GM18507 (cell line): ENCODE data around the gene TMEM150A.
"Not testable (repeated sequence)": the region's sequence is repeated elsewhere in the genome, so short reads cannot be mapped to it uniquely, and the experiment has no call there.

Source experiments
- DNase-seq: peaks from one replicate; pipeline ENCODE4 v3.0.0; 2011; ENCODE audit warnings: low read depth; ENCODE audit not compliant: insufficient read length; ENCODE audit errors: extremely low spot score
- FAIRE-seq: peaks from 2 replicates; lab custom pipeline; 2011; peaks lifted over from hg19 to GRCh38; lab: Jason Lieb, UNC

TMEM150A gene

GRCh38 chr2:85596026-85596333, 6.5 kb downstream of the TMEM150A start:
- DNase-seq: no peak
- FAIRE-seq: no peak

GRCh38 chr2:85595301-85596025, 7.0 kb downstream of the TMEM150A start, which contains the start of gene RNF181:
RNF181 (plus strand) TSS chr2:85595745; CDS start chr2:85595764, 19 bp downstream.
- peak; percentile 93 for DNase-seq
- FAIRE-seq: peak; percentile 99

DNA sequence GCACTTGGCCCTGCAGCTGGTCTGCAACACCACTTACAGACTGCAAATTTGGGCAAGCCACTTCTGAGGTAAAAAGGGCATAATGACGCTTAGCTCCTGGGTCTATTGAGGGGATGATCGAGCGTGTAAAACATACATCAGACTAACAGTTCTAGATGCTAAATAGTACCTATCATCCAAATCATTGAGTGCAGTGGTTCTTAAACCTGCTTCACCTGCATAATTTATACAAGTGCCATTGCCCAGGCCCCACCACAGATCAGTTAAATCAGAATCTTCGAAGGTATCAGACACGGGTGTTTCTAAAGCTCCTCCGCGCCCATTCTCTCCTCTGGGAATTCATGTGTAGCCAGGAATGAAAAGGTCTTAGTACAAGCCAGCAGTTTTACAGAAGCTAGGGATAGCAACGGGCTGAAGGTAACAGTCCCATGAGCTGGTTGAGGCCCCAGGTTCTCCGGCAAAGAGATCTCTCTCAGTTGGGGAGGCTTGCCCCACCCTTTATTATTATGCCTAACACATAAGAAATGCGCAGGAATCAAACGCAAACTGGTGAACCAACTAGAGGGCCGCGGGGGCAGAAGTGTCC, 7.7 kb downstream of the TMEM150A start:
- FAIRE-seq (no peak), DNase-seq (no peak)

- no peak for FAIRE-seq
- DNase-seq: no peak
These were observed 9.5 kb downstream of the TMEM150A start for GRCh38 chr2:85593023-85593422.

- not testable (repeated sequence) for FAIRE-seq, DNase-seq
These were observed 10.2 kb downstream of the TMEM150A start for GRCh38 chr2:85592299-85592698.

DNA sequence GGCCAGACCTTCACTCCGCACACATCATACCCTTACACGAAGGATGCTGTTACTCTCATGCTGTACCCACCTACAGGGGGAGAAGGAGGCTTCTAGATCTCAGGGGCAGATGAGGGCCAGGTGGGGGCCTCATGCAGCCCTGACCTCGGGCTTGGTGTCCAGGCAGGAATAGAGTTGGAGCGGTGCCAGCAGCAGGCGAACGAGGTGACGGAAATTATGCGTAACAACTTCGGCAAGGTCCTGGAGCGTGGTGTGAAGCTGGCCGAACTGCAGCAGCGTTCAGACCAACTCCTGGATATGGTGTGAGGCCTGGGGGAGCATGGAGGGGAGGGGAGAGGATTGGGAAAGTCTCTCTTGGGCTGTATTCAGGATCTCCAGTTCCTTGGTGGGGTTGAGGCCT, 10.9 kb downstream of the TMEM150A start:
- FAIRE-seq (no peak), DNase-seq (no peak)

DNA sequence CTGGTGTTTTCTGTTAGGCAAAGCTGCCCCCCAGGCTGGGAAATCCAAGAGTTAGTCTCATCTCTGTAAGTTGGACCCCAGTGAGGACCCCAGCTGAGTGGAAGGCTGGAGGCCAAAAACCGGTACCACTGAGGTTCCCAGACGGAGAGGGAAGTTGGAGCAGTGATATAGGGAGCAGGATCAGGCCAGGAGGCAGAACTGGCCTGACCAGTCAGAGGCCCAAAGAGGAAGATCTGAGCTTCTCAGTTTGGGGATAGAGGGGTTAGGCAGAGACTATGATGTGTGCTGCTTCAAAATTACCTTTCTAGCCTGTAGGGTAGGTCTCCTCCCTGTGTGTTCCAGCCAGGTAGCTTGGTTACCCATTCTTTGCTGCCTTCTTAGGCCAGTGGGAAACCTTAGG, 11.5 kb downstream of the TMEM150A start:
- FAIRE-seq: no peak
- no peak for DNase-seq

DNA sequence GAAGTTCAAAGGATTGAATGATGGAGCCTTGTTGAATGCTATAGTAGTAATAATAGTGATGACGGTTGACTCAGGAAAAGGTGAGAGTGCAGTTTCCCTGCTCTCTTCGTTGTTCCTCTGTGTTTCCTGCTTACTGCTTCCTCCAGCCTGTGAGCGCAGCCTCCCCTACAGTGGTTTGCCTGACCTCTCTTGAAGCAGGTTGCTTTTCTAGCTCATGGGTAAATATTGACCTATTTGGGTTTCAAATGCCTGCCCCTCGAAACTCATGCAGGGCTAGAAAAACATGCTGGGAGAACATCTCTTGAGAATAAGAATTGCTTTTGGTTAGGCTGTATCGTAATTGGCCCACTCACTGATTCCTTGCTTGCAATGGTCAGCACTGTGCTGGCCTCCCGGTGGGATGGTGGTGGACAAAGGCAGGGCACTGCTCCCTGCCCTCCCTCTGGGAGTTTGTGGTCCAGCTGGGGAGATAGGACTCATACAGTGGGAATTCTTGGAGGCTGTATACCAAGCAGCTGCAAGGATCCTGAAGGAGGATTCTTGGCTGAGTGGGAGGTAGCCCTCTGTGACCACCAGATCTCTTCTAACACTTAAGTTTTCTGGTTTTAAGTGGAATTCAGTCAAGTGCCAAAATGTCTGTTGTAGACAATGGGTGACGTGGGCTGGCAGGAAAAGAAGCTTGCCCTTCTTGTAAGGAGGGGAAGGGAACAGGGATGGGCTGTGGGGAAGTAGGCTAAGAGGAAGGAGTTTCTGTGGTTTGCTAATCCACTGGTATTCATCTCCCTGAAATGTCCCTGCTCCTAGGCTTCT, 12.3 kb downstream of the TMEM150A start:
- DNase-seq: no peak
- FAIRE-seq: no peak

DNA sequence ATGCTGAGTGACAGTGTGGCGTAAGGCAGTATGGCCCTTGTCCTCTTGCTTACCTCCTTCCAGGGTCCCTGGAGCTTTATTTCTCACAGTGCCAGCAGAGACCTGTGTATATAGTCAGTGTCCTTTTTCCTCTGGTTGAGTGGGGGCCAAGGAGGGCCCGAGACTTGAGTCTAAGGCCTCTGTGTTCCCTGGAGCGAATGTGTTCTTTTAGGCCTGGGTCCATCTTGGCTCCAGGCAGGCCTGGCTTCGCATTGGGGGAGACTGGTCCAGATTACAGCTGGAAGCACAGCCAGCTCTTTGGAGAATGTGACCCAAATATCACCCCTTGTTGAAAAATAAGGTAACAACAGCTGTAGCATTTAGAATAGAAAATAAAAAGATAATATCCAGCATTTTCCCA, 13.3 kb downstream of the TMEM150A start:
- no peak for FAIRE-seq
- no peak for DNase-seq

DNA sequence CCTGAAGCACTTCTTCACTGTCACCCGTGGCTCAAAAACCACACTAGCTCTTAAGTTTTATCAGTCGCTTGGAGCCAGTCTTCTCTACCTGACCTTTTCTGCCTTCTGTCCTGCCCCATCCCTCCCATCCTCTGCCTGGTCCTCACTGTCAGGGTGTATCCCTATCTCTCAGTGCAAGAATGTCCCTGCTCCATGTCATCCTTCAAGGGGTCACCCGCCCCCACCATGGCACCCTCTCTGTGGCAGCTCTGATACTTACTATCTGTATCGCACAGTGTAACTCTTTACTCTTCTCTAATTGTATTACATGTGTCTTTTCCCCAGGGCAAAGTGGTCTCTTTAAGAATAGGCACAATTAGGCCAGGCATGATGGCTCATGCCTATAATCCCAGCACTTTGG, 13.9 kb downstream of the TMEM150A start:
- no peak for DNase-seq
- FAIRE-seq: no peak

GRCh38 chr2:85588236-85588635, 14.3 kb downstream of the TMEM150A start:
- DNase-seq (no peak), FAIRE-seq (no peak)

DNA sequence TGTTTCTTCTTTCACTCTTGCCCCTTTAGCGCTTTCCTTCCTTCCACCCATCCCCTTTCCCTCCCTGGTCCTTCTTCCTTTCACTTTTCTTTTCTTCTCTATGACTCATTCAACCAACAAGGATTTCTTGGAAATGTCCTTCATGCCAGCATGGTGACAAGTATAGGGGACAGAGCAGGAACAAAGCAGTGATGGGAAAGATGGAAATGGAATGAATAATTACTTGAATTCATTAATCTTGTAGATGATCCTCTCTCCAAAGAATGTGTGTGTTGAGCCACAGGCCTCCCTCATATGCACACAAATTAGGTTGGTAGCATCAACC, 16.8 kb downstream of the TMEM150A start:
- FAIRE-seq (no peak), DNase-seq (no peak)

DNA sequence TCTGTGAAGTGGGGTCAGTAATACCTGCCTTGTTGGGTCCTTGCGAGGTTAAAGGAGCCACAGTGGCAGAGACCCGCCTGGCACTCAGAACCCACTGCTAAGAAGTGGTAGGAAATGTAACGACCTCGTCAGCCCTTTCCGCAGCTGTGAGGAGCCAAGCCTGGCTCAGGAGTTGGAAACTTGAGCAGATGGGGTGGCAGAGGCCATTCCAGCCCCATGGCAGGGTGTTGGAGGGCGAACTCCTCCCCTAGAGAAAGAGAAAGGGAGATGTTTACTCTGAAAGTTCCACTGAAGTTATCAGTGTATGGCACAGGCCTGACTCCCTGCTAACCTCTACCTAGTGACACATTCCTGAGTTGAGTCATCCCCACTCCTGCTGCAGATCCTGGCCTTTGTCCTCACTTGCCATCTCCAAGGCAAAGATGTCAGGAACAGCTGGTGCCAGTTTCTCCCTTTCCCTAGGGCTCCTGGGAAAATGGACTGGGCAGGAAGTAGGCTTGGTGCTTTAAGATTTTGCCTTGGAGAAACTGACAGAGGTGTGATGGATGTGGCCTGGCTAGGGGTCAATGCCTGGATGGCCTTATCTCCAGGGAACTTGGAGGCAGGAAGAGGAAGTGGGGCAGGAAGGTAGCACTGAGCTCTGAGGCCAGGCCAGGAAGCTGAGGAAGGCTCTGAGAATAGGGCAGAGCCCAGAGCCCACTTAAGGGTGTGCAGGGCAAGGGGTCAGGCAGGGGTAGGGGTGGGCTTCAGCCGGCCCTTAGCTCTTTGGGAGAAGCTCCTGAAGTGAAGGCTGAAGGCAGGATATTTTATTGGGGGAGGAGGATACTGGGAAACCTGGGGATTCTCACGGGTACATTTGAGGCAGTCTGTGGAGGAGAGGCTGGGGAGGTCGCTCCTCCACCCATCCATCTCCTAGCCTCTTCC, 17.4 kb downstream of the TMEM150A start:
- FAIRE-seq (no peak), DNase-seq (no peak)

DNA sequence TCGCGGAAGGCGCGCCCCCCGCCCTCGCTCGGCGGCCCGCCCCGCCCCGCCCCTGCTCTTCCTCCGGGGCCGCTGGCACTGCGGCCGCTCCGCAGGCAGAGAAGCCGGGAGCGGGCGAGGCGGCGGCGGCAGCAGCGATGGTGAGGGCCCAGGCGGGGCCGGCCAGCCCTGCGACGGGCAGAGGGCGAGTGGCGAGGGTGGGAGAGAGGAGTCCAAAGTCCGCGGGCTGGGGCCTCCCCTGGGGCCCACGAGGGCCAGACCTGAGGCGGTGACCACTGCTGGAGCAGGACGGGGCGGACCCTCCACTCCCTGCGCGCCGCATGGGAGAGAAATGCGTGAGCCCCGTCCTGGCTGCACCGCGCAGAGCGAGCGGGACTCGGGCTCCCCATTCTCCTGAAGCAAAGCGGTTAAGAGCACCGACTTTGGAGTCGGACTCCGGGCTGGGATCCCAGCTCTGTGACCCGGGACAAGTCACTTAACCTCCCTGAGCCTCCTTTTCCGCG, 18.1 kb downstream of the TMEM150A start, which contains the start of gene VAMP5:
Gene VAMP5 (plus strand): TSS at position 78 of the 503 bp plus-strand sequence. CDS start 60 bp downstream, at position 138.
- no peak for DNase-seq
- FAIRE-seq: no peak

DNA sequence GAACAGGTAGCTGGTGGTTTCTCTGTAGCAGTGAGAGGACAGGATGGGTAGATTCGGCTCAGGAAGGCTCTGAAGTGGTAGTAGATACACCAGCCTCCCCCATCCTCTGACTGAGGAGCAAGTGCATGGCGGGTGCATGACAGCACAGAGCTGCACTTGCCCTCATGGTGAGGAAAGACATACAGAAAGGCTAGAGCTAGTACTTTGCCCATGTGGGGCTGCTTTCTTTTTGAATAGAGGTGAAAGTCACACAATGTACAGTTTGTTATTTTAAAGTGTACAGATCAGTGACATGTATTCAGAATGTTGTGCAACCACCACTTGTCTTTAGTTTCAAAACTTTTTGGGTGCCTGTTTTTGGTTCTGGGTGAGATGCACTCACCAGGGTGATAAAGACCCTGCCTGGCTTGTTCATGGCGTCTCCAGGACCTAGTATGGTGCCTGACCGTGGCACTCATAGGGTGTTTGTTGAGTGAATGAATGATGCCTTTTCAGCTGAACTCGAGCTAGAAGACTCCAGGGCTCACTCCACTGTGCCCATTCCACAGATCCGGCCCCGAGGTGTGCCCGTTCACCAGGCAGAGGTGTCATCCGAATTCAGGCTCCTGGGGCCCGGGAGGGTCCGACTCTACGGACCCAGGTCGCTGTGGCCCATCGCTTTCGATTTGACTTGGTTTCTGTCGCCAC, 18.7 kb downstream of the TMEM150A start:
- DNase-seq: no peak
- FAIRE-seq: no peak

GRCh38 chr2:85582492-85582891, 20.0 kb downstream of the TMEM150A start:
- FAIRE-seq (no peak), DNase-seq (no peak)

DNA sequence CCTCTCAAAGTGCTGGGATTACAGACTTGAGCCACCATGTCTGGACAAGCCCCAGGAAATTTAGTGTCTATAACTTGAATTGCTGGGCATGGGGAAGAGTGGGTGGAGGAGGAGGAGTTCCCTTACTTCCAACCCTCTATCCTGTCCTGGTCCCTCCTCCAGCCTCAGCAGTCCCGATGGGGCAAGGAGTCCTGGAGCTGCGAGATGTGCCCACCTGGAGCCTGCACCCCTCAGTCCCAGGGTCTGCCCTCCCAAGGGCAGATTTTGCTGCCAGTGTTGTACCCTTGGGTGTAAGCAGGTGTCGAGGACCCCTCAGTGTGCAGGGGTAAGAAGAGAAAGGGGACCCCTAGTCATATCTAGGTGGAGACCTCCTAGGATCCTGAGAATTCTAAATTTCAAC, 22.3 kb downstream of the TMEM150A start:
- DNase-seq: no peak
- no peak for FAIRE-seq

- no peak for DNase-seq
- FAIRE-seq: no peak
These were observed 23.1 kb downstream of the TMEM150A start for GRCh38 chr2:85579266-85579935.
